HG02943 (cell line): Measurements from ENCODE around the gene TGM4.
"Not testable (repeated sequence)": the region's sequence is repeated elsewhere in the genome, so short reads cannot be mapped to it uniquely, and the experiment has no call there.

Experiments used
- ATAC-seq: cut with Tn5 transposase; IDR thresholded peaks from one replicate; pipeline ENCODE4 v1.9.1; 2021; ENCODE audit warnings: mild to moderate bottlenecking, low read depth, moderate library complexity; ENCODE audit not compliant: unreplicated experiment

Gene TGM4

GRCh38 chr3:44949770-44950169 lies 75.4 kb downstream of the TGM4 start:
- ATAC-seq = not testable (repeated sequence)

DNA sequence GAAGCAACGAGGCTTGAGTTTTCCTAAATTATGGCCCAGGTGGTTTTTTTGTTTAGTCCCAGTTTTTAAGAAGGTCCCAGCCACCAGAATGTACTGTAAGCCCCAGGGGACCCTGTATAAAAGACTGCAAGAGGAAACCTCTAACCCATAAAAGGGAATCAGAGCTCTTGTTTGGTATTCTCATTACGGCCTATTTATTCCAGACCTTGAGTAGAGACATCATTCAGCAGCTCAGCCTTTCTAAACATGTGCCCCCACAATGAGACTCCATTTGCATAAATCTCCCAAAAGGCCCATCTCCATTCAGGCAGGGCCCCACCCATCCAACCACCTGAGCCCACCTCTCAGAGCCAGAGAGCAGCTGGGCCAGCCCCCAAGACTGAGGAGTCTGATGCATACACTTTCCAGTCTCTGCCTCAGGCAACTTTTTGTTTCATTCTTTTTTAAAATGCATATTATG lies 75.9 kb downstream of the TGM4 start:
- no peak for ATAC-seq

- ATAC-seq = no peak
These were observed 78.3 kb downstream of the TGM4 start for GRCh38 chr3:44952689-44953088.

DNA sequence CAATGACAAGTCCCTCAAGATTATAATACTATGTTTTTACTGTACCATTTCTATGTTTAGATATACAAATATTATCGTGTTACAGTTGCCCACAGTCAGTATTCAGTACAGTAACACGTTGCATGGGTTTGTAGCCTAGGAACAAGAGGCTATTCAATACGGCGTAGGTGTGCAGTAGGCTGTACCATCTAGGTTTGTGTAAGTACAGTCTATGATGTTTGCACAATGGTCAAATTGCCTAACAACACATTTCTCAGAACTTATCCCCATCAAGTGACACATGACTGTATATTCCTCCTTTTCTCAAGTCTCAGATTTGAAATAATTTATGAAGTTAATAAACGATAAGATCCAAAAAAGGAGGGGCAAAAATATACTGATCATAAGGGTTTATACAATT lies 79.9 kb downstream of the TGM4 start:
- no peak for ATAC-seq

DNA sequence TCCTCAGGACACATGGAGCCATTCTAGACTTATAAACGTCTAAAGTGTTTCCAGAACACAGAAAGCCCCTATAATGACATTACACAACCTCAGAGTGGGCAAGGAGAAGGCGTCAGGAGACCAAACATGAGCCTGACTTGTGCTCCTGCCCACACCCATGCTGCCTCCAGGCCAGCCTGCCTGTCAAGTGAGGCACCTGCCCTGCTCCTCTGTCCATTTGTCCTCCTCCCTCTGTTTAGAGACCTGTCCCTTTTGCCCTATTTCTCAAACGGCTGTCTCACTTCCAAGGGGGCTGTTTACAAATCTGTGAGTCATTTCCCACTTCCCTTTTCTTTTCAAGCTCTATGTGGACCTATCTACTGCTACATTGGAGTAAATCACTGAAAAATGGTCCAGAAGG lies 80.6 kb downstream of the TGM4 start:
- ATAC-seq = no peak

GRCh38 chr3:44955917-44956316 lies 81.5 kb downstream of the TGM4 start:
- no peak for ATAC-seq

DNA sequence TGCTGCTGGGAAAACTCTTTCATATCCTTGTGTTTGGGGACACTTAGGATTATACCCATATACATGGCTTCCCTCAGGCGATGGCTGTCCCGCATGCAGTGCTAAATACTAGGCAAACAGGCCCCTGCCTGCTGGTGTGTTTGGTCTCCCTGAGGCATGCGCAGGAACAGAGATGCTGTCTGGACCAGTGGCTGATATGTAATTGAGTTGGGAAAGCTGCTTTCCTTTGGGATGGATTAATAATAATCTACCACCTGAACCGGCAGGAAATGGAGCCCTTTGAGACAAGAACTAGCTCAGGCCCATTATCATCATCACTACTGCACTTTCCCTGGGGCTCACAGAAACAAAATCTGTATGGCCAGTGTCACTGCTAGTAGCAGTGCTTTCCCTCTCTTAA lies 83.6 kb downstream of the TGM4 start:
- ATAC-seq = no peak

GRCh38 chr3:44958386-44958785 lies 84.0 kb downstream of the TGM4 start:
- no peak for ATAC-seq

DNA sequence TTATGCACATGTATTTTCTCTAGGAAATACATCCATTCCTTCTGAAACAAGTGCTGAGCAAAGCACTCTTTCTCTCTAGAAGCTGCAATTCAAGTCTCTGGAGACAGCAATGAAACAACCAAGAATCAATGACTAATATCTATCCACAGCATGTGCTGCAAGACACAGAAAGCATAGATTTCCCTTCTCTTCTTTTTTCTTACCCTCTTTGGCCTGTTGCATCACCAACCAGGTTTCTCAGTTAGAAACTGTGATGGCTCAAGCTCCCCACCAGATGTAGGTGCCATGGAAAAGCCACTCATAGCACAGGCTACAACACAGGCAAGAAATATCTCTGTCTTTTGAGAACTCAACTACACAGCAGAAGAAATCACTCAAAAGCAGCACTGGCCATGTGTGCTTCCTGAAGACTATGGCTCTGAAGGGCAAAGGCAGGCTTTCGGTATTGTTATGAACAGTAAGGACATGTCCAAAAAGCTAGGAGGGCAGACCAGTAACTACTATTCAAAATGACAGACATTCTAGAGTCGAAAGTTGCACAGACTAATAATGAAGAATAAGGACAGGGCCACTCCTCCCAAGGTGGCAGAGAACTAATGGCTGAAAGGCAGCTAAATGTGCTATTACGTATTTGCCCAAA lies 86.1 kb downstream of the TGM4 start:
- ATAC-seq = no peak

- ATAC-seq = no peak
These were observed 87.5 kb downstream of the TGM4 start for GRCh38 chr3:44961888-44962287.

- no peak for ATAC-seq
These were observed 88.4 kb downstream of the TGM4 start for GRCh38 chr3:44962621-44963393.

DNA sequence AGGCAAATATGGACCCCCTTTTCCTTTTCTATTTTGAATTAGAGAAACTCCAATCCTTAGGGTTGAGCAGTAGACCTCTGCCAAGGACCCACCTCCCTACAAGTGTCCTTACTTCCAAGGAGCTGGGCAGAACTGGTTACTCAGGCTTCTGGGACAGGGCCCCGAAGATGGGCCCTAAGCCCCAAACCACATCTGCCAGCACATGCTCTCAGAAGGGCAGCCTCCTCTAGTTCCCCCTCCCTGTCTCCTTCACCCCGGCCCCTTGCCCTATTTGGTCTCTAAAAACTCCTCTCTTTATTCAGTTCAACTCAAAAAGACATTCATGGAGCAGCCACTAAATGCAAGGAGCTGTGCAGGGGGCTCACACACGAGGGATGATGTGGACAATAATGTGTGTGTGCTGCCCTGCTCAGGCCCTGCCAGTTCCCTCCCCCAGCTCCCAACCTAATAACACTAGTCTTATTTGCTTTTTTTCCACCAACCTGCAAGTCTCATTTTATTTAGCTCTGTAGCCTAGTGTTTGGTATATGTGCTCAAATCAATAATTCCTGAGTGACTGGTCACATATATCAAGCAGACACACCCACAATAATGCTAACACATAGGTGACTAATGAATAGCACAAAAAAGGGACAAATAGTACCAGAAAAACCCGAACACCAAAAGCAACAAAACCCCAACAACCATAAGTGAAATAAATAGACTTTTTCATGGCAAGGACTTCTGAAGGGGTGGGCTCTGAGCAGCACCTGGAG lies 89.3 kb downstream of the TGM4 start:
- ATAC-seq = no peak
